Upper lobe of left lung (tissue), 6 donors: ENCODE results near the gene ITPR1. TPM values are rescaled to one million over a fixed set of nuclear protein-coding genes. Genes with fewer than 3 reads are reported as not detected.

Source experiments
- ATAC-seq, 2 donors: fragments of 200-7000 bp; cut with Tn5 transposase; one replicate each; pipeline ENCODE4 v1.9.1; 2022; ENCODE audit warnings: mild to moderate bottlenecking in 2 of 2, moderate library complexity in 2 of 2; ENCODE audit not compliant: low FRiP score in 2 of 2
- DNase-seq, 2 donors: peaks; one replicate each; pipeline ENCODE4 v3.0.0-alpha.2; 2019 to 2020
- H3K27ac ChIP-seq, 4 donors: fragments of 200-600 bp; sonication (generic); one replicate each; pipeline ENCODE4 v1.5.1; 2016 to 2019
- H3K27me3 ChIP-seq, 4 donors: fragments of 200-600 bp; sonication (generic); one replicate each; pipeline ENCODE4 v1.5.1; 2017 to 2019
- H3K36me3 ChIP-seq, 4 donors: fragments of 200-600 bp; sonication (generic); one replicate each; pipeline ENCODE4 v1.5.1; 2016 to 2019
- H3K4me1 ChIP-seq, 4 donors: fragments of 200-600 bp; sonication (generic); one replicate each; pipeline ENCODE4 v1.5.1; 2018 to 2019
- H3K4me3 ChIP-seq, 4 donors: fragments of 200-600 bp; sonication (generic); one replicate each; pipeline ENCODE4 v1.5.1; 2017 to 2019; ENCODE audit warnings: mild to moderate bottlenecking in 2 of 4, moderate library complexity in 1 of 4
- H3K9me3 ChIP-seq, 4 donors: fragments of 200-600 bp; sonication (generic); one replicate each; pipeline ENCODE4 v1.5.1; 2018 to 2019
- EP300 ChIP-seq, 4 donors: sonication (generic); formaldehyde crosslinking; IDR thresholded peaks; one replicate each; pipeline ENCODE4 v1.5.1; 2017; ENCODE audit warnings: antibody characterized with exemption in 4 of 4, control low read depth in 2 of 4
- POLR2A ChIP-seq, 4 donors: fragments of 450-650 bp; IDR thresholded peaks; one replicate each; pipeline ENCODE4 v1.5.1; 2016 to 2017; ENCODE audit warnings: antibody characterized with exemption in 4 of 4, mild to moderate bottlenecking in 2 of 4
- POLR2AphosphoS5 ChIP-seq, 2 donors: sonication (generic); formaldehyde crosslinking; IDR thresholded peaks; one replicate each; pipeline ENCODE4 v1.5.1; 2017; ENCODE audit warnings: antibody characterized with exemption in 2 of 2
- WGBS, 2 donors: methylation state at CpG; one replicate each; pipeline ENCODE4 v1.1.5; 2017 to 2018; 5-methylcytosine and 5-hydroxymethylcytosine counted together
- total RNA-seq, 6 donors: library from RNA; depleted of rRNA in 4 of 6; stranded (reverse); fragments of >200 nt in 4 of 6; gene quantifications; one replicate each; pipeline versions ENCODE4 v1.1.0 to v1.2.1, GENCODE V29; 2016 to 2021
- TF ChIP-seq, protein P1 (sequence below), 6 experiments: fragments of 450-650 bp in 4 of 6; fragments of 200-600 bp in 2 of 6; sonication (generic) in 2 of 6; IDR thresholded peaks; one replicate each; pipeline ENCODE4 v1.5.1; 2016 to 2019; ENCODE audit warnings: antibody characterized with exemption in 6 of 6
- donor health status: DM: no; HTN: no; CAD: no; lungs with moderate emphysema.
- donor health status: DM: no; HTN: yes; CAD: no; lungs with severe emphysema.

ITPR1 gene
- total RNA-seq, 6 donors from 2014 or later = 55.5 to 136 (median 66.2) TPM

DNA sequence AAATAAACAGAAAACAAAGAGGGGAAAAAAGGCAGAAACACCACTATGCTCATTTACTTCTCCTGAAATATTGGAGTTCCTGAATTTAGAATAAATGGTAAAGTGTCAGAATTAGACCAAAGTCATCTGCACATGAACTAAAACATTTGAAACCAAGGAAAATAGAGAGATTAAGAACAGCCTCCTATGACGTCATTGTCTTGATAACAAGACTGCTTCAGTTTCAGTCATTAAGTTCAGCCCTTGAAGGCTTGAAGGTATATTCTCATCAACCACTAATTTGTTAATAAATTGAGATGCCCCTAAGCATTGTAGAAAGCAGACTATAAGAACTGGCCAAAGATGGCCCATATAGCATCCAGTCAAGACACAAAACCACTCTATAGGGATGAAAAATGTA, 28.6 kb upstream of the ITPR1 start:
- no peaks in the 10 kb centered on the region for H3K36me3 ChIP-seq
- DNase-seq = no peak
- no peak overlapping the region for H3K27ac ChIP-seq
- no peak overlapping the region for H3K4me3 ChIP-seq
- H3K9me3 ChIP-seq = no peaks in the 10 kb centered on the region
- WGBS, 2 donors = 86 to 92% methylated on average over 1 of the region's 1 CpG
- no peaks in the 10 kb centered on the region for H3K27me3 ChIP-seq
- H3K4me1 ChIP-seq = peaks cover 11 to 14% (median 13%) of the 10 kb centered on the region in 4 donors
- ATAC-seq = no peak
- TF ChIP-seq POLR2AphosphoS5 (IDR thresholded peaks at IDR 0.05) (no peak), EP300 (IDR thresholded peaks at IDR 0.05) (no peak), POLR2A (IDR thresholded peaks at IDR 0.05) (no peak)
- TF ChIP-seq, protein P1, sequence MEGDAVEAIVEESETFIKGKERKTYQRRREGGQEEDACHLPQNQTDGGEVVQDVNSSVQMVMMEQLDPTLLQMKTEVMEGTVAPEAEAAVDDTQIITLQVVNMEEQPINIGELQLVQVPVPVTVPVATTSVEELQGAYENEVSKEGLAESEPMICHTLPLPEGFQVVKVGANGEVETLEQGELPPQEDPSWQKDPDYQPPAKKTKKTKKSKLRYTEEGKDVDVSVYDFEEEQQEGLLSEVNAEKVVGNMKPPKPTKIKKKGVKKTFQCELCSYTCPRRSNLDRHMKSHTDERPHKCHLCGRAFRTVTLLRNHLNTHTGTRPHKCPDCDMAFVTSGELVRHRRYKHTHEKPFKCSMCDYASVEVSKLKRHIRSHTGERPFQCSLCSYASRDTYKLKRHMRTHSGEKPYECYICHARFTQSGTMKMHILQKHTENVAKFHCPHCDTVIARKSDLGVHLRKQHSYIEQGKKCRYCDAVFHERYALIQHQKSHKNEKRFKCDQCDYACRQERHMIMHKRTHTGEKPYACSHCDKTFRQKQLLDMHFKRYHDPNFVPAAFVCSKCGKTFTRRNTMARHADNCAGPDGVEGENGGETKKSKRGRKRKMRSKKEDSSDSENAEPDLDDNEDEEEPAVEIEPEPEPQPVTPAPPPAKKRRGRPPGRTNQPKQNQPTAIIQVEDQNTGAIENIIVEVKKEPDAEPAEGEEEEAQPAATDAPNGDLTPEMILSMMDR (IDR thresholded peaks at IDR 0.05) = no peak

DNA sequence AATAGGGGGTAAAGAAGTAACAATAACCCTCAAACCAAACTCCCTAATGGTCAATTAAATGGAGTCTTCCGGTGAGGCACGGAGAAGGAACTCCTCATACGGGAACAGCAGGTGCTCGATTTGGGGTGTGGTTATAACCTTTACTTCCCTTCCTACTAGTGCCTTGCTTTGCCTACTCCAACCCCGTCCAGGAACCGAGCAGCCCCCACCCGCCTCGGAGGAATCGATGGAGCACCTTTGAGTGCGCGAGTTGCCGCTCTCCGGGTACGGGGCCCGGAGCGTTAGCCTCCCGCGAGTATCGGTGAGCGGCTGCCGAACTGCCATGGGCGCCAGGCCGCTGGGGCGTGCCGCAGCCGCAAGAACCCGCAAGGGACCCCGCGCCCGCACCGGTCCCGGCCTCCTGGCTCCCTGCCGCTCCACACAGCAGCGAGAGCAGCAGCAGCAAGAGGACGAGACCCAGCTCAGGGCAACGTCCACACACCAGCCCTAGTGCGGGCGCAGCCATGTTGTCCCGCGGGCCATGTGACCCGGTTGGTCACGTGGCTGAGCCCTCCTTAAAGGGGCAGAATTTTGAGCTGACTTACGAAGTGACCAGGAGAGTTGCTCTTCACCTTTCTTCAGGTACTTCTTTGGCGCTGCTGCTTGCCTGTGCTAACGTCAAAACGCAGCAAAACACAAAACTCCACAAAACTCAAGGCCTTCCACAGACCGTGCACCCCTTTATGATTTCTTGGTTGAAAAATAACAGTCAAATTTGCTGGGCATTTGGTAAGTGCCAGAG, 26.2 kb upstream of the ITPR1 start, which contains the start of gene SUMF1:
TSS of gene SUMF1 (minus strand) at position 529 of the 781 bp plus-strand sequence. CDS start at position 505, 24 bp downstream.
- Histone ChIP-seq H3K4me3 (peak within 1 kb of the TSS; percentile 61 to 88 (median 82)), H3K27me3 (no peaks in the 10 kb centered on the region), H3K4me1 (peaks cover 11 to 14% (median 13%) of the 10 kb centered on the region in 4 donors), H3K36me3 (no peaks in the 10 kb centered on the region), H3K9me3 (no peaks in the 10 kb centered on the region), H3K27ac (peak within 1 kb of the TSS; percentile 87 to 92 (median 90))
- peak; percentile 90 to 98 for ATAC-seq
- WGBS, 2 donors = 0 to 1% methylated on average over 9 to 34 of the region's 47 CpGs
- TF ChIP-seq POLR2A (IDR thresholded peaks at IDR 0.05) = peak in 2 of 4 donors; percentile 78 to 86
- TF ChIP-seq, protein P1 (IDR thresholded peaks at IDR 0.05) = peak in 1 of 6 experiments; percentile 9
- TF ChIP-seq EP300 (IDR thresholded peaks at IDR 0.05) = peak in 1 of 4 donors; percentile 62
- TF ChIP-seq POLR2AphosphoS5 (IDR thresholded peaks at IDR 0.05) = peak; percentile 84 to 90
- peak; percentile 86 to 94 for DNase-seq

GRCh38 chr3:4467522-4467867, 25.7 kb upstream of the ITPR1 start:
- H3K4me3 ChIP-seq = peak overlapping the region in 3 of 4 donors; percentile 61 to 88 (median 82)
- ATAC-seq (no peak), DNase-seq (no peak)
- WGBS, 2 donors = 71 to 78% methylated on average over 13 of the region's 13 CpGs
- H3K27ac ChIP-seq = peak overlapping the region; percentile 87 to 92 (median 90)
- no peaks in the 10 kb centered on the region for H3K9me3 ChIP-seq
- no peak for TF ChIP-seq EP300 (IDR thresholded peaks at IDR 0.05)
- TF ChIP-seq, protein P1 (IDR thresholded peaks at IDR 0.05) = no peak
- TF ChIP-seq POLR2AphosphoS5 (IDR thresholded peaks at IDR 0.05) = no peak
- no peak for TF ChIP-seq POLR2A (IDR thresholded peaks at IDR 0.05)
- H3K4me1 ChIP-seq = peaks cover 11 to 14% (median 13%) of the 10 kb centered on the region in 4 donors
- no peaks in the 10 kb centered on the region for H3K27me3 ChIP-seq
- no peaks in the 10 kb centered on the region for H3K36me3 ChIP-seq

GRCh38 chr3:4471907-4472306, 21.2 kb upstream of the ITPR1 start:
- Histone ChIP-seq H3K9me3 (no peaks in the 10 kb centered on the region), H3K4me3 (no peak overlapping the region), H3K27ac (no peak overlapping the region), H3K4me1 (peaks cover 3 to 7% (median 5%) of the 10 kb centered on the region in 4 donors), H3K27me3 (no peaks in the 10 kb centered on the region), H3K36me3 (no peaks in the 10 kb centered on the region)
- no peak for ATAC-seq
- 53 to 71% methylated on average over 1 of the region's 1 CpG for WGBS, 2 donors
- DNase-seq = no peak
- TF ChIP-seq EP300 (IDR thresholded peaks at IDR 0.05) = no peak
- TF ChIP-seq, protein P1 (IDR thresholded peaks at IDR 0.05) = no peak
- TF ChIP-seq POLR2A (IDR thresholded peaks at IDR 0.05) = no peak
- TF ChIP-seq POLR2AphosphoS5 (IDR thresholded peaks at IDR 0.05) = no peak
